GM13976 (cell line): ENCODE measurements around the gene USH2A.

Experiments used
- DNase-seq: peaks from one replicate; pipeline ENCODE4 v3.0.0; 2012; ENCODE audit warnings: low spot score
- CTCF ChIP-seq: IDR thresholded peaks from 2 replicates; pipeline ENCODE4 v1.5.1; 2012; ENCODE audit warnings: borderline replicate concordance, mild to moderate bottlenecking; ENCODE audit not compliant: insufficient read depth; ENCODE audit errors: extremely low read depth, missing control alignments, control extremely low read depth
- in situ Hi-C: fragments of 300-500 bp; cut with MboI; formaldehyde crosslinking; loops from one replicate; pipeline ENCODE4 v1.12.0; 2022; ENCODE audit warnings: low sequenced_read_pairs, mixed read lengths, inconsistent platforms; ENCODE audit not compliant: unreplicated experiment

The USH2A gene

GRCh38 chr1:215923129-215923824 is 500.0 kb downstream of the USH2A start:
- DNase-seq: no peak
- no peak for TF ChIP-seq CTCF
- in situ Hi-C loops: no loop called here

- DNase-seq: no peak
- in situ Hi-C loops: no loop called here
- no peak for TF ChIP-seq CTCF
Observed at GRCh38 chr1:215911406-215911968, 511.8 kb downstream of the USH2A start.

- no peak for DNase-seq
- in situ Hi-C loops: no loop called here
- no peak for TF ChIP-seq CTCF
Observed at GRCh38 chr1:215905493-215906115, 517.6 kb downstream of the USH2A start.

GRCh38 chr1:215900684-215901083 is 522.6 kb downstream of the USH2A start:
- no peak for TF ChIP-seq CTCF
- in situ Hi-C loops: no loop called here
- DNase-seq: no peak

GRCh38 chr1:215899901-215900300 is 523.3 kb downstream of the USH2A start:
- in situ Hi-C loops: no loop called here
- DNase-seq: no peak
- no peak for TF ChIP-seq CTCF

- in situ Hi-C loops: no loop called here
- DNase-seq: no peak
- TF ChIP-seq CTCF: no peak
Observed at GRCh38 chr1:215895893-215896292, 527.4 kb downstream of the USH2A start.
